ENCODE data around the gene PTEN.

The PTEN gene

DNA sequence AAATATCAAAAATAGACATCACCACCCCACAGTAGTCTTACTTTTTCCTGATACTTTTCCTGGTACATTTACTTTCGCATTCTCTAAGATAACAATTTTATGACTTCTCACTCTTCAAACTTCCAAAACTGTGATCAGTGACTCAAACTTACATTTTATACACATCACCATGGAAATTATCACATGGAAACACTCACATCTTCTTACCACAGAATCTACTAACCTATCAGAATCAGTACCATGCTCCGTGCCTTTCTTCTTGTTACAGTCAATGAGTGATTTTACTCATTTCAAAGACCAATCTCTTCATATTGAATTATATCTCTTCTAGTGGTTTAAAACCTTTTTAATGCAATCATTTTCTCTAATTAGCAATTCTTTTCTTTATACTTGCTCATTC, 120.3 kb downstream of the PTEN start:
- no peaks in the 10 kb centered on the region for H3K9me3 ChIP-seq (ENCODE audit: insufficient read depth, low read length, severe bottlenecking)
- no peak overlapping the region for H3K4me3 ChIP-seq (ENCODE audit: low read depth in 1 of 2, low read length in 2 of 2)
- H3K9ac ChIP-seq (ENCODE audit: low read depth, low read length): no peak overlapping the region
- H3K4me2 ChIP-seq (ENCODE audit: insufficient read depth, low read length): no peak overlapping the region
- no peak overlapping the region for H3K27ac ChIP-seq (ENCODE audit: low read length)
- ATAC-seq (ENCODE audit: insufficient read depth, low read depth) (no peak), DNase-seq (no peak)
- peaks cover 18% of the 10 kb centered on the region for H3K4me1 ChIP-seq (ENCODE audit: insufficient read depth, low read length)
- H4K20me1 ChIP-seq (ENCODE audit: insufficient read depth, low read length): no peaks in the 10 kb centered on the region
- no peaks in the 10 kb centered on the region for H3K36me3 ChIP-seq (ENCODE audit: insufficient read depth, low read length)
- H3K27me3 ChIP-seq (ENCODE audit: insufficient read depth, low read length, poor library complexity): no peaks in the 10 kb centered on the region
- TF ChIP-seq EZH2 (IDR thresholded peaks at IDR 0.05; ENCODE audit: borderline replicate concordance, low read depth, low read length, severe bottlenecking): no peak
- no peak for TF ChIP-seq CTCF (IDR thresholded peaks at IDR 0.05; ENCODE audit: borderline replicate concordance, extremely low read depth, low read length, poor library complexity, severe bottlenecking)
- no peaks in the 10 kb centered on the region for H3K79me2 ChIP-seq (ENCODE audit: insufficient read depth, low read length)
- no peak overlapping the region for H2AFZ ChIP-seq (ENCODE audit: low read depth, low read length)

DNA sequence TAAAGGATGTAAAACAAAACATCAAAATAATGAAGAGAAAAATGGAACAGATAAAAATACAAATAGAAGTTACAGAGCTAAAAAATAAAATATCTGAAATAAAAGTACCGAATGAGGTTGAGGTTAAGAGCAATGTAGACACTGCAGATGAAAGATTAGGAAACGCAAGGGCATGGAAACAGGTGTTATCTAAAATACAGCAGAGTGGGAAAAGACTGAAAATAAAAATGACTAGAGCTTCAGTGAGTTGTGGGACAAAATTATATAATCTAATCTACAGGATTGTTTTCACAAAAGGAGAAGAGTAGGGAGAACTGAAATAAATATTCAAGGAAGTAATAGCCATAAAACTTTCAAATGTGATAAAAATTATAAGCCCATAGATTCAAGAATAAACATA, 123.8 kb downstream of the PTEN start:
- no peak overlapping the region for H2AFZ ChIP-seq (ENCODE audit: low read depth, low read length)
- TF ChIP-seq CTCF (IDR thresholded peaks at IDR 0.05; ENCODE audit: borderline replicate concordance, extremely low read depth, low read length, poor library complexity, severe bottlenecking): no peak
- TF ChIP-seq EZH2 (IDR thresholded peaks at IDR 0.05; ENCODE audit: borderline replicate concordance, low read depth, low read length, severe bottlenecking): no peak
- H3K27ac ChIP-seq (ENCODE audit: low read length): no peak overlapping the region
- H3K4me1 ChIP-seq (ENCODE audit: insufficient read depth, low read length): peaks cover 18% of the 10 kb centered on the region
- no peaks in the 10 kb centered on the region for H4K20me1 ChIP-seq (ENCODE audit: insufficient read depth, low read length)
- no peaks in the 10 kb centered on the region for H3K36me3 ChIP-seq (ENCODE audit: insufficient read depth, low read length)
- no peak overlapping the region for H3K4me2 ChIP-seq (ENCODE audit: insufficient read depth, low read length)
- H3K27me3 ChIP-seq (ENCODE audit: insufficient read depth, low read length, poor library complexity): no peaks in the 10 kb centered on the region
- ATAC-seq (ENCODE audit: insufficient read depth, low read depth) (peak; percentile 78), DNase-seq (no peak)
- no peaks in the 10 kb centered on the region for H3K9me3 ChIP-seq (ENCODE audit: insufficient read depth, low read length, severe bottlenecking)
- no peak overlapping the region for H3K9ac ChIP-seq (ENCODE audit: low read depth, low read length)
- H3K79me2 ChIP-seq (ENCODE audit: insufficient read depth, low read length): no peaks in the 10 kb centered on the region
- H3K4me3 ChIP-seq (ENCODE audit: low read depth in 1 of 2, low read length in 2 of 2): no peak overlapping the region

GRCh38 chr10:87991946-87992345, 128.5 kb downstream of the PTEN start:
- peaks cover 21% of the 10 kb centered on the region for H3K4me1 ChIP-seq (ENCODE audit: insufficient read depth, low read length)
- no peak overlapping the region for H3K9ac ChIP-seq (ENCODE audit: low read depth, low read length)
- no peak overlapping the region for H2AFZ ChIP-seq (ENCODE audit: low read depth, low read length)
- H3K9me3 ChIP-seq (ENCODE audit: insufficient read depth, low read length, severe bottlenecking): no peaks in the 10 kb centered on the region
- no peak for ATAC-seq (ENCODE audit: insufficient read depth, low read depth)
- TF ChIP-seq CTCF (IDR thresholded peaks at IDR 0.05; ENCODE audit: borderline replicate concordance, extremely low read depth, low read length, poor library complexity, severe bottlenecking): no peak
- TF ChIP-seq EZH2 (IDR thresholded peaks at IDR 0.05; ENCODE audit: borderline replicate concordance, low read depth, low read length, severe bottlenecking): no peak
- H3K36me3 ChIP-seq (ENCODE audit: insufficient read depth, low read length): no peaks in the 10 kb centered on the region
- H3K79me2 ChIP-seq (ENCODE audit: insufficient read depth, low read length): no peaks in the 10 kb centered on the region
- no peak for DNase-seq
- no peaks in the 10 kb centered on the region for H3K27me3 ChIP-seq (ENCODE audit: insufficient read depth, low read length, poor library complexity)
- no peaks in the 10 kb centered on the region for H4K20me1 ChIP-seq (ENCODE audit: insufficient read depth, low read length)
- H3K27ac ChIP-seq (ENCODE audit: low read length): no peak overlapping the region
- no peak overlapping the region for H3K4me3 ChIP-seq (ENCODE audit: low read depth in 1 of 2, low read length in 2 of 2)
- H3K4me2 ChIP-seq (ENCODE audit: insufficient read depth, low read length): no peak overlapping the region

DNA sequence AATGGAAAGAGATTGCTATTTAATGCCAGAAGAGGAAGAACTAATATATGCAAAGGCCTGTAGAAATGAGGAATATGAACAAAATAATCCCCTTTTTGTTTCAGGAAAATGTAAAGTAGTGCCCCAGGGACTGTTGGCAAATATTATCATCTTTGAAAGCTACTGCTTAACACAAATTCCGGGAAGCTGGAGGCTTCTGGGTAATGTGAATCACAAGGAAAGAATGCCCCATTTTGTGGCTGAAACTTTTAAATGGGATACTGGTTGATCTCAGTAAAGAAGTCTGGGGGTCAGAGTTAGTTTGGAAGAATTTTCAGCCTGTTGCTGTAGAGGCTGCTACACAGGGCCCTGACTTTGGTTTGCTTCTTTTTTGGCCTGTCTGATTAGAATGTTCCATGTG, 141.0 kb downstream of the PTEN start:
- no peak overlapping the region for H2AFZ ChIP-seq (ENCODE audit: low read depth, low read length)
- H3K9me3 ChIP-seq (ENCODE audit: insufficient read depth, low read length, severe bottlenecking): no peaks in the 10 kb centered on the region
- H4K20me1 ChIP-seq (ENCODE audit: insufficient read depth, low read length): no peaks in the 10 kb centered on the region
- no peak for TF ChIP-seq EZH2 (IDR thresholded peaks at IDR 0.05; ENCODE audit: borderline replicate concordance, low read depth, low read length, severe bottlenecking)
- no peak for TF ChIP-seq CTCF (IDR thresholded peaks at IDR 0.05; ENCODE audit: borderline replicate concordance, extremely low read depth, low read length, poor library complexity, severe bottlenecking)
- no peak for DNase-seq
- 0 out of 3 replicates have a peak, but pooled peaks have one; percentile 3 for ATAC-seq (ENCODE audit: insufficient read depth, low read depth)
- H3K4me1 ChIP-seq (ENCODE audit: insufficient read depth, low read length): no peaks in the 10 kb centered on the region
- no peaks in the 10 kb centered on the region for H3K36me3 ChIP-seq (ENCODE audit: insufficient read depth, low read length)
- H3K79me2 ChIP-seq (ENCODE audit: insufficient read depth, low read length): no peaks in the 10 kb centered on the region
- H3K9ac ChIP-seq (ENCODE audit: low read depth, low read length): no peak overlapping the region
- H3K27ac ChIP-seq (ENCODE audit: low read length): no peak overlapping the region
- H3K4me2 ChIP-seq (ENCODE audit: insufficient read depth, low read length): no peak overlapping the region
- no peak overlapping the region for H3K4me3 ChIP-seq (ENCODE audit: low read depth in 1 of 2, low read length in 2 of 2)
- no peaks in the 10 kb centered on the region for H3K27me3 ChIP-seq (ENCODE audit: insufficient read depth, low read length, poor library complexity)
